IPS DF 6.9 (cell line): ENCODE measurements around the gene ZNF446.
"Not testable (repeated sequence)": the region's sequence is repeated elsewhere in the genome, so short reads cannot be mapped to it uniquely, and the experiment has no call there.

Source experiments
- DNase-seq: peaks from one replicate; pipeline ENCODE4 v3.0.0-alpha.2; 2013; ENCODE audit warnings: low read depth, low spot score
- H3K27ac ChIP-seq: one replicate; pipeline ENCODE4 v1.5.1; 2013; ENCODE audit warnings: low read length, control low read depth
- H3K27me3 ChIP-seq: 2 replicates; pipeline ENCODE4 v1.6.1; 2013; ENCODE audit warnings: mild to moderate bottlenecking, low read length; ENCODE audit not compliant: control insufficient read depth, insufficient read depth
- H3K36me3 ChIP-seq: 2 replicates; pipeline ENCODE4 v1.6.1; 2013; ENCODE audit warnings: low read length; ENCODE audit not compliant: control insufficient read depth, insufficient read depth
- H3K4me1 ChIP-seq: 2 replicates; pipeline ENCODE4 v1.6.1; 2013; ENCODE audit warnings: low read length; ENCODE audit not compliant: control insufficient read depth, insufficient read depth
- H3K4me3 ChIP-seq: 2 replicates; pipeline ENCODE4 v1.5.1; 2013; ENCODE audit warnings: mild to moderate bottlenecking, low read length
- H3K9me3 ChIP-seq: 2 replicates; pipeline ENCODE4 v1.6.1; 2013; ENCODE audit warnings: low read length, inconsistent platforms; ENCODE audit not compliant: control insufficient read depth, insufficient read depth
- WGBS: extraction: QIAGEN DNeasy Blood & Tissue Kit; methylation state at CpG from one replicate; pipeline ENCODE4 v1.1.7; 2013; ENCODE audit warnings: mixed read lengths, missing lambda C conversion rate; ENCODE audit not compliant: insufficient read length, insufficient coverage; 5-methylcytosine and 5-hydroxymethylcytosine counted together

The ZNF446 gene

DNA sequence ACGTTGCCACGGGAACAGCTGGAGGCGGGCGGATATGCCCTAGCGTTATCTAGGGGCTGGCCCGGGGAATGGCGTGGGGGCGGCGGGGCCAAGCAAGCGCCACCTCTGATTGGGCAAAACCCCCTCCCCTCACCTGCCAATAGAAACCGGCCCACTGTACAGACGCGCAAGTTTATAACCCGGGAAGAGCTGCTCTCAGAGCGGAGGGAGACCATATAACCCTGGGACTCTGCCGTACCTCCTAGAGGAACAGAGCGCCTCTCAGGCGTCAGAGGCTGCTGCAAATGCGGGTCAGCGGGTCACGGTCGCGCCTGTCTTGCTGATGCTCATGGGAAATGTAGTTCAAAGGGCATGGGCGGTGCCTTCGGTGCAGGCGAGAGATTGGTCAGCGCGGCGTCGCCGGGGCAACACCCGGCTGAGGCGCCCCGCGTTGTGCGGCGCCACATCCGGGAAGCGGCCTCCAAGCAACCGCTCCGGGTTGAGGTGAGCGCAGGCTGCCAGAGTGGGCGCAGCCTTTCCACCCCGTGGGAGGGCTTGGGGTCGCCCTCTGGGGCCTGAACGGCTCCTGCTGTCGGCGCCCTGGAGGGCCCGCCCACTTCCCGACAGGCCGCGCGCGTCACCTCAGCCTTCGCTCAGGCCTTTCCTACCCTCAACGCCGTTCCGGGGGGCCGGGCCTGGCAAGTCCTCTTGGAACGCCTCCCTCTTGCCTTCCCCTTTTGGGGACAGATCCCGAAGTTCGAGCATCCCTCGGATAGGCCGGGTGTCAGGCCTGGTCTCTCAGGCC, at the start of gene ZNF446:
Gene ZNF446, plus strand, starts transcription at position 639 of the 784 bp plus-strand sequence. CDS start 867 bp downstream, outside the sequence.
- Histone ChIP-seq H3K27me3 (no peaks in the 10 kb centered on the region), H3K27ac (no peak within 1 kb of the TSS), H3K36me3 (peaks cover 7% of the 10 kb centered on the region), H3K9me3 (no peaks in the 10 kb centered on the region), H3K4me1 (peaks cover 3% of the 10 kb centered on the region; the same call in 1 of the 2 replicates), H3K4me3 (peak within 1 kb of the TSS; percentile 53; the same call in 1 of the 2 replicates)
- WGBS = no CpG with 5 or more reads among the region's 64 CpGs
- DNase-seq = peak; percentile 91

DNA sequence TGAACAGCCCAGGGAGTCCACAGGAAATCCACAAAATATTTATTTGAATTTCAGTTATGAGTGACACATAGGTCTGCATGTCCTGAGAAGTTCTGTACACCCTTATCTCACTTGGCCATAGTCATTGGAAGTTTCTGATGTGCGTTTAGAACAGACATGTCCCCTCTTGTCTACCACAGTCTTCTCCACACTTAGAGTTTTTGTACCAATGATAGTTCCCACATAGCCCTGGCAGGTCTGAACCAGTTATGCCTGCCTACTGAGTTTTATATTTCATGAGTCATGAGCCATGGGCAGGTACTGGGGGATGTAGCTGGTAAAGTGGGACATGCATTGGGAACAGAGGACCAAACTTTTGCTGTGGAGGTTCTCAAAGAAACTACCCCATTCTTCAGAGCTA, 47.5 kb upstream of the ZNF446 start:
- Histone ChIP-seq H3K27me3 (no peaks in the 10 kb centered on the region), H3K4me3 (no peak overlapping the region), H3K36me3 (peaks cover 1% of the 10 kb centered on the region; the same call in 1 of the 2 replicates), H3K4me1 (no peaks in the 10 kb centered on the region), H3K27ac (no peak overlapping the region), H3K9me3 (peaks cover 11% of the 10 kb centered on the region)
- DNase-seq = no peak
- no CpG with 5 or more reads among the region's 1 CpG for WGBS

DNA sequence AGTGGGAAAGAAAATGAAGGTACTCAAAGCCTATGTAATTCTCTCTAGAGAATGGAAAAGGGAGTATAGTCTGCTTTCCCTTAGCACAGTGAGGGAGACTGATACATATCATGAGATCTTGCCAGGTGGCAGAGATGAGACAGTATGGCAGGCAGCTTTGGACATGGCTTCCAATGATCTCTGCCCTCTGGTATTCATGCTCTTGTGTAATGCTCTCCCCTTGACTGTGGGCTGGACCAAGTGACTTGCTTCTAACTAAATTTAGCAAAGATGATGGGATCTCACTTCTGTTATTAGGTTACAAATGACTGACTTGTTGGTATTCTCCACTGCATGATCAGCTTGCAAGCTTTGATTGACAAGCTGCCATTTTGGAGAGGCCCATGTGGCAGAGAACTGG, 46.4 kb upstream of the ZNF446 start:
- Histone ChIP-seq H3K27me3 (no peaks in the 10 kb centered on the region), H3K4me3 (no peak overlapping the region), H3K27ac (no peak overlapping the region), H3K4me1 (no peaks in the 10 kb centered on the region), H3K9me3 (peaks cover 19% of the 10 kb centered on the region), H3K36me3 (peaks cover 9% of the 10 kb centered on the region)
- no peak for DNase-seq

DNA sequence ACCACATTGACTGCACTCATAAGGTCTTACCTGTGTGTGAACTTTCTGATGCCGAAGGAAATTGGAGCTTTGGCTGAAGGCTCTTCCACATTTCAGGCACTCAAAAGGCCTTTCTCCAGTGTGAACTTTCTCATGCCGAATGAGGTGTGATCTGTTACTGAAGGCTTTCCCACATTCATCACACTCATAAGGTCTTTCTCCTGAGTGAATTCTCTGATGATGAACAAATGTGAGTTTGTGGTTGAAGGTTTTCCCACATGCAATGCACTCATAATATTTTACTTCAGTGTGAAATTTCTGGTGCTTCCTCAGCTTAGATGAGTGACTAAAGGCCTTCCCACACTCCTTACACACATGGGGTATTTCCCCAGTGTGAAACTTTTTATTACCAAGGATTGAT, 41.9 kb upstream of the ZNF446 start:
- Histone ChIP-seq H3K27me3 (no peaks in the 10 kb centered on the region), H3K4me3 (no peak overlapping the region), H3K27ac (no peak overlapping the region), H3K9me3 (peaks cover 21% of the 10 kb centered on the region), H3K36me3 (peaks cover 10% of the 10 kb centered on the region), H3K4me1 (no peaks in the 10 kb centered on the region)
- WGBS = no CpG with 5 or more reads among the region's 2 CpGs
- DNase-seq = no peak

DNA sequence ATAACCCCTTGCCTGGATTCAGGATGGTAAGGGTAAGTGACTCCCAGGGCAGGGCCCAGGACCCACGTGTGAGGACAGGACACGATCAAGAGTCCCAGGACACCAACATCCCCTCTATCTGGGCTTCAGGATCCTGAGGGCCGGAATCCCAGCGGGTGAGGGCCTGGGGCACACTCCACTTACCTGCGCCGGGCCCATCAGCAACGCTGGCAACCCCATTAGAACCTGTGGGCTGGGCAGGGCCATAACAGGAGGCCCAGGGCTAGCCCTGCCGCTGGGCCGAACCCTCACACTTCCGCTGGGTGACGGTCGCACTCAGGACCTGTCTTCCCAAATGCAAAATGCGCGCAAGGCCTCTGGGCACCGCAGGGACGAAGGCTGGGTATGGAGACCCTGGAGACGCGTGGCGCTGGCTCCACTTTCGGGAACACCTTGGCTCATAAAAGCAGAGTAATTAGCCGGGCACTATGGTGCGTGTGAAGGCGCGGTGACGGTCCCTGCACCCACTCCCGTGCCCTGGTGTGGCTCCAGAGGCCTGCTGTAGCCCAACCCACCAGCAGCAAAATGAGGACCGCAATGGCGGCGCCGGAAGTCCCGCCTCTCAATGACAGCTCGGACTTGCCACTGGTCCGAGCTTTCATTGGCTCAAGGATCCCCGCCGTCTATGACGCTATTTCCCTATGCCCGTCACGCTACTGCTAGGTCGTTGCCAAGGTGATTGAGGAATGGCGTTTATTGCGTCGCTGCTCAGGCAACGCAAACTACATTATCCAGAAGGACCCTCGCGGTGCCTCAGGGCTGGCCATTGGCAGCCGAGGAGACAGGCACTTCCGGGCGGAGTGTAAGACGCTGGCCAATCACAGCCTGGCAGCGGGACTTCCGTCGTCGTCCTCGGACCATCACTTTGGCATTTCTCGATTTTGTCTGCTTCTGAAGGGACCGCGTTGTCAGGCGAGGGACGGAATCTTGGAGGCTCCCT, 36.3 kb upstream of the ZNF446 start, which contains the start of gene ZNF132:
Gene ZNF132, minus strand, starts transcription at position 578 of the 979 bp plus-strand sequence. Its CDS starts 332 bp downstream, at position 246.
- Histone ChIP-seq H3K27me3 (no peaks in the 10 kb centered on the region), H3K4me1 (no peaks in the 10 kb centered on the region; the same call in 1 of the 2 replicates), H3K27ac (no peak within 1 kb of the TSS), H3K9me3 (peaks cover under 1% of the 10 kb centered on the region), H3K36me3 (peaks cover under 1% of the 10 kb centered on the region; the same call in 1 of the 2 replicates), H3K4me3 (peak within 1 kb of the TSS; percentile 69)
- no CpG with 5 or more reads among the region's 59 CpGs for WGBS
- DNase-seq = peak; percentile 91

DNA sequence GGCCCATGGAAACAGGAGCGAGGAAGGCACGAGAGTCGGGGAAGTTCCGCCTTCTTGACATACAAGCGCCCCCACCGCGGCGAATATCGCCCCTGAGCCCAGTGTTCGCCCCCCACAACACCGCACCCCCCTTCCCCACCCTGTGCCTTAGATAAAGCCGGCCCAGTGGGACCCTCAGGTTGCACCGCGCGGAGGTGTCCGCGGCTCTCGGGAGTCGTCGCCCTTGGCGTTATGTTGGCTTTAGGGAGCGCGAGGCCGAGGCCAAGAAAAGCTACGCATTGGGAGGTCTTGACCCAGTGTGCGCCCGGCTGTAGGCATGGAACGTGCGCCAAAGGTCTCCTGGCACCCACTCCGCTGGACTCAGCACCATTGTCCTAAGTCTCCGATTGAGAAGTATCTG, 35.6 kb upstream of the ZNF446 start:
- no peaks in the 10 kb centered on the region for H3K36me3 ChIP-seq
- DNase-seq = no peak
- whole genome bisulfite sequencing = no CpG with 5 or more reads among the region's 31 CpGs
- H3K4me3 ChIP-seq = peak overlapping the region; percentile 20; the same call in 1 of the 2 replicates
- no peaks in the 10 kb centered on the region for H3K27me3 ChIP-seq
- H3K9me3 ChIP-seq = no peaks in the 10 kb centered on the region; the same call in 1 of the 2 replicates
- no peak overlapping the region for H3K27ac ChIP-seq
- no peaks in the 10 kb centered on the region; the same call in 1 of the 2 replicates for H3K4me1 ChIP-seq

DNA sequence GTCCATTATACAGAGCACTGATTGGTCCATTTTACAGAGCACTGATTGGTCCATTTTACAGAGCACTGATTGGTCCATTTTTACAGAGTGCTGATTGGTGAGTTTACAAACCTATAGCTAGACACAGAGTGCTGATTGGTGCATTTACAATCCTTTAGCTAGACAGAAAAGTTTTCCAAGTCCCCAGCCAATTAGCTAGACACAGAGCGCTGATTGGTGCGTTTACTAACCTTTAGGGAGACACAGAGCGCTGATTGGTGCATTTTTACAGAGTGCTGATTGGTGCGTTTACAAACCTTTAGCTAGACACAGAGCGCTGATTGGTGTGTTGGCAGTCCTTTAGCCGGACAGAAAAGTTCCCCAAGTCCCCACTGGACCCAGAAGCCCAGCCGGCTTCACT, 33.2 kb upstream of the ZNF446 start:
- not testable (repeated sequence) for H3K27ac ChIP-seq, H3K4me1 ChIP-seq
- no CpG with 5 or more reads among the region's 7 CpGs for WGBS

DNA sequence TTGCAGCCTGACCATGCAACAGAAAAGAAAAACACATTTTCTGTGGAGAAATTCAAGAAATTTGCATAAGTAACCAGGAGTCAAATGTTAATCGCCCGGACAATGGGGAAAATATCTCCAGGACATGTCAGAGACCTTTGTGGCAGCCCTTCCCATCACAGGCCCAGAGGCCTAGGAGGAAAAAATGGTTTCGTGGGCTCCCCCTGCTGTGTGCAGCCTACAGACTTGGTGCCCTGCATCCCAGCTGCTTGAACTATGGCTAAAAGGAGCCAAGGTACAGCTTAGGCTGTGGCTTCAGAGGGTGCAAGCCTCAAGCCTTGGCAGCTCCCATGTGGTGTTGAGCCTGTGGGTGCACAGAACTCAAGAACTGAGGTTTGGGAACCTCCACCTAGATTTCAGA, 27.3 kb upstream of the ZNF446 start:
- not testable (repeated sequence) for DNase-seq, H3K36me3 ChIP-seq, H3K4me3 ChIP-seq, H3K9me3 ChIP-seq, H3K4me1 ChIP-seq, H3K27me3 ChIP-seq, H3K27ac ChIP-seq
- no CpG with 5 or more reads among the region's 3 CpGs for WGBS

More for the DNA sequence above, 33.2 kb upstream of the ZNF446 start:
- not testable (repeated sequence) for H3K9me3 ChIP-seq, H3K27me3 ChIP-seq, DNase-seq, H3K4me3 ChIP-seq, H3K36me3 ChIP-seq

DNA sequence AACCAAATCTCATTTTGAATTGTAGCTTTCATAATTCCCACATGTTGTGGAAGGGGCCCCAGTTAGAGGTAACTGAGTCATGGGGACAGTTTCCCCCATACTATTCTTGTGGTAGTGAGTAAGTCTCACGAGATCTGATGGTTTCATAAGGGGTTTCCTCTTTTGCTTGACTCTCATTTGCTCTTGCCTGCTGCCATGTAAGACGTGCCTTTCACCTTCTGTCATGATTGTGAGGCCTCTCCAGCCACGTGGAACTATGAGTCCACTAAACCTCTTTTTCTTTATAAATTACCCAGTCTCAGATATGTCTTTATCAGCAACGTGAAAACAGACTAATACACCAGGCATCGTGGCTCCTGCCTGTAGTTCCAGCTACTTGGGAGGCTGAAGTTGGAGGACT, 26.2 kb upstream of the ZNF446 start:
- not testable (repeated sequence) for H3K27ac ChIP-seq, DNase-seq, H3K9me3 ChIP-seq, H3K4me3 ChIP-seq, H3K36me3 ChIP-seq, H3K27me3 ChIP-seq, H3K4me1 ChIP-seq
- WGBS = no CpG with 5 or more reads among the region's 5 CpGs

DNA sequence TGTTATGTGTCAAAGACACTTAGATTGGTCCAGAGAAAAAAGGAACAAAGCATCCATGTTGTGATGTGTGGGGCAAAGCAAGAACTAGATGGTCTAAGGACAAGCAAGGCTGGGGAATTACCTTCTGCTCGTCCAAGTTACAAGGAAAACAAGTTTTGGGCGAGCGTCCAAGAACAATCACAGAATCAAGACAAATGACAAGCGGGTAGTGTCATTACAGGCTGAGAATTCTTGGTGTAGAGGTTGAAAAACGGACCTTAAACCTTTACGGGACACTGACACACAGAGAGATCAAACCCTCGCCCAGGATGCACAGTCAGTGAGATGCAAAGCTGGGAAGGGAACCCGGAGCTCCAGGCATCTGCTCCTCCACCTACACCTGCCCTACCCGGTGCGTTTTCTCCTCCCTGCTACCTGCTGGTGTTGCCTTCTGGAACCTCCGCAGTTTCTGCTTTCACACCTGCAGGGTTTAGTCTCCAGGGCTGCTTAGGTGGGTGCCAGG, 25.2 kb upstream of the ZNF446 start:
- Histone ChIP-seq H3K27me3 (peaks cover 3% of the 10 kb centered on the region; the same call in 1 of the 2 replicates), H3K9me3 (peaks cover 2% of the 10 kb centered on the region; the same call in 1 of the 2 replicates), H3K4me1 (no peaks in the 10 kb centered on the region), H3K36me3 (no peaks in the 10 kb centered on the region), H3K27ac (no peak overlapping the region), H3K4me3 (peak overlapping the region; percentile 30; the same call in 1 of the 2 replicates)
- WGBS = no CpG with 5 or more reads among the region's 11 CpGs
- no peak for DNase-seq
